Suppressor macrophage treated with lipopolysaccharide for 1 hour (primary cell): Measurements from ENCODE around the gene ABHD2.
A peak's percentile ranks its signal among the peaks of the same experiment; 100 is the strongest.

Experiments
- DNase-seq, 3 donors: peaks; one replicate each; pipeline ENCODE4 v3.0.0-alpha.2; 2020 to 2022

ABHD2 gene

GRCh38 chr15:89121414-89121813, 33.2 kb downstream of the ABHD2 start:
- DNase-seq, result no peak

GRCh38 chr15:89122505-89123180, 34.4 kb downstream of the ABHD2 start:
- no peak for DNase-seq

GRCh38 chr15:89123181-89123525, 34.9 kb downstream of the ABHD2 start:
- DNase-seq, result no peak

- no peak for DNase-seq
Measured at GRCh38 chr15:89125088-89125826, 37.0 kb downstream of the ABHD2 start.

- no peak for DNase-seq
Measured at GRCh38 chr15:89126009-89126408, 37.8 kb downstream of the ABHD2 start.

- no peak for DNase-seq
Measured at GRCh38 chr15:89127054-89127702, 38.9 kb downstream of the ABHD2 start.

- peak; percentile 64 to 81 (median 76) for DNase-seq
Measured at GRCh38 chr15:89128320-89129122, 40.3 kb downstream of the ABHD2 start.

- no peak for DNase-seq
Measured at GRCh38 chr15:89129123-89129815, 41.0 kb downstream of the ABHD2 start.

GRCh38 chr15:89129816-89130134, 41.5 kb downstream of the ABHD2 start:
- no peak for DNase-seq

- peak; percentile 50 to 76 (median 56) for DNase-seq
Measured at GRCh38 chr15:89130201-89130600, 41.9 kb downstream of the ABHD2 start.

- DNase-seq, result peak; percentile 50 to 63 (median 56)
Measured at GRCh38 chr15:89131731-89132130, 43.5 kb downstream of the ABHD2 start.

GRCh38 chr15:89132611-89133507, 44.6 kb downstream of the ABHD2 start:
- peak; percentile 69 to 77 (median 71) for DNase-seq

- peak; percentile 54 to 66 (median 57) for DNase-seq
Measured at GRCh38 chr15:89135387-89136077, 47.3 kb downstream of the ABHD2 start.

- no peak for DNase-seq
Measured at GRCh38 chr15:89136078-89136806, 48.0 kb downstream of the ABHD2 start.

GRCh38 chr15:89136818-89137772, 48.8 kb downstream of the ABHD2 start:
- no peak for DNase-seq

GRCh38 chr15:89137926-89138325, 49.7 kb downstream of the ABHD2 start:
- no peak for DNase-seq

- DNase-seq, result no peak
Measured at GRCh38 chr15:89138999-89139612, 50.9 kb downstream of the ABHD2 start.
